ENCODE measurements around the gene MEGF11. TPM values are rescaled to one million over a fixed set of nuclear protein-coding genes. Genes with fewer than 3 reads are reported as not detected.

The MEGF11 gene
- total RNA-seq, 4 donors from 2014 or later: 0.87 to 7.3 (median 4.9) TPM

DNA sequence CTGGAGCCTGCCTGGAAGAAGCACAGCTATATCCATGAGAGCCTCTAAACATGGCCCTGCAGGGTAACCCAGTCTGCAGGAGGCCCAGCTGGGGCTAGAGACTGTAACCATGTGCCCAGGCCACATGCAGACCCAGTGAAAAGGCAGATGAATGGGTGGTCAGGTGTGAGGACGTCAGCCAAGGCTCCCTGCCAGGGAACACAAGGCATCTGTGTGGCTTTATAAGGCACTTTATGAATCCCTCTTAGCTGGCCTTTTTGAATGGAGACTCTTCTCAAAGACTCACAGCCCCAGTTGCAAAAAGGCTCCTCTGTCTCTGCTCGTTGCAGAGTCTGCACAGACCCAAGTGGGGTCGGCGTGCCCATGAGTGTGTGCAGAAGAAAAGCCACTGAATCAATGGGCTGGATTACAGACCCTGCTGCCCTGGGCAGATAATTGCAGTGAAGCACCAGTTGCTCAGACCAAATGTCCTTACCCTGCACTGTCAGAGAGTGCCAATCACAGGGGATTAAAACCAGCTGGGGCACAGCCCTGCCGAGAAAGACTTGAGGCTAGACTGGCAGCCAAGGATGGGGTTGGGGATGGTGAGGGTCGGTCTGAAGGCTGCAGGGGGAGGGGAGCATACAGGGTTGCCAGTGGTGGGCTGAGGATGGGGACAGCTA is 230.1 kb downstream of the MEGF11 start:
- H3K4me1 ChIP-seq: peaks cover 0 to 3% (median 0%) of the 10 kb centered on the region in 4 donors
- H3K4me3 ChIP-seq: no peak overlapping the region
- WGBS, 2 donors: 24 to 37% methylated on average over 6 of the region's 6 CpGs
- no peaks in the 10 kb centered on the region for H3K36me3 ChIP-seq
- no peak overlapping the region for H3K27ac ChIP-seq
- DNase-seq (ENCODE audit: low spot score in 2 of 2): no peak
- peaks cover 0 to 24% of the 10 kb centered on the region in 2 donors for H3K27me3 ChIP-seq
- TF ChIP-seq POLR2A (IDR thresholded peaks at IDR 0.05) (no peak), CTCF (IDR thresholded peaks at IDR 0.05) (no peak), EP300 (IDR thresholded peaks at IDR 0.05) (no peak)
- H3K9me3 ChIP-seq: no peaks in the 10 kb centered on the region

GRCh38 chr15:66022163-66022525 is 231.4 kb downstream of the MEGF11 start:
- Histone ChIP-seq H3K4me1 (peaks cover 0 to 3% (median 0%) of the 10 kb centered on the region in 4 donors), H3K27ac (no peak overlapping the region), H3K9me3 (no peaks in the 10 kb centered on the region), H3K27me3 (peaks cover 0 to 20% of the 10 kb centered on the region in 2 donors), H3K36me3 (no peaks in the 10 kb centered on the region), H3K4me3 (no peak overlapping the region)
- no peak for TF ChIP-seq POLR2A (IDR thresholded peaks at IDR 0.05)
- no peak for TF ChIP-seq CTCF (IDR thresholded peaks at IDR 0.05)
- TF ChIP-seq EP300 (IDR thresholded peaks at IDR 0.05): no peak
- 83 to 89% methylated on average over 3 of the region's 3 CpGs for WGBS, 2 donors
- DNase-seq (ENCODE audit: low spot score in 2 of 2): no peak

GRCh38 chr15:66021496-66022162 is 231.9 kb downstream of the MEGF11 start:
- peaks cover 0 to 3% (median 0%) of the 10 kb centered on the region in 4 donors for H3K4me1 ChIP-seq
- no peak overlapping the region for H3K4me3 ChIP-seq
- H3K36me3 ChIP-seq: no peaks in the 10 kb centered on the region
- no peak for DNase-seq (ENCODE audit: low spot score in 2 of 2)
- no peak overlapping the region for H3K27ac ChIP-seq
- H3K27me3 ChIP-seq: peaks cover 0 to 20% of the 10 kb centered on the region in 2 donors
- no peaks in the 10 kb centered on the region for H3K9me3 ChIP-seq
- TF ChIP-seq POLR2A (IDR thresholded peaks at IDR 0.05) (no peak), CTCF (IDR thresholded peaks at IDR 0.05) (no peak), EP300 (IDR thresholded peaks at IDR 0.05) (no peak)
- 77 to 83% methylated on average over 7 of the region's 7 CpGs for WGBS, 2 donors

DNA sequence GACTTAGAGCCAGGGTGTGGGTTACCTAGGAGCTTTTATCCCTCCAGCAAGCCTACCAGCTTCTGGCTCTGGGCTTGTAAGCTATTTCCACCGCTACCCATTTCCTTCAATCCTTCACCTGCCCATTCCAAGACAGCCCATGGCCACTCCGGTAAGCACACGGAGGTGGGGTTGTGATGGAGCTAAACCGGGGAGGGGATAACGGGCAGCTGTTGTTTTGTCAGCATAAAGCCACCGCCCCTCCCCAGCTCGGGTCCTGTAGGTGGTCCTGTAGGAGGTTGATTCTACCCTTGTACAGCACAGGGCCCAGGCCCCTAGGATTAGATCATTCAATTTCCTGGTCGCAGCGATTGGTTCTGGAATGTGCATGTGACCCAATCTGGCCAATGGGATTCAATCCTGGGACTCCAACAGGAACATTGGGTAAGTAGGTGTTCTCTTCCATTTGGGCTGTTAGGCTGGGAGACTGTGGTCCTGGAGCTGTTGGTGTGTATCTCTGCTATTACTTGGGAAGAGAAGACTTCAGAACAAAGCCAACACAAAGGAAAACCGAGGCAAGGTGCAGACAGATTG is 233.6 kb downstream of the MEGF11 start:
- Histone ChIP-seq H3K27ac (no peak overlapping the region), H3K36me3 (no peaks in the 10 kb centered on the region), H3K4me1 (peaks cover 0 to under 1% (median 0%) of the 10 kb centered on the region in 4 donors), H3K9me3 (peaks cover 0 to 10% (median 0%) of the 10 kb centered on the region in 4 donors), H3K4me3 (no peak overlapping the region), H3K27me3 (peaks cover 0 to 8% of the 10 kb centered on the region in 2 donors)
- WGBS, 2 donors: 77 to 84% methylated on average over 10 of the region's 10 CpGs
- DNase-seq (ENCODE audit: low spot score in 2 of 2): no peak
- TF ChIP-seq POLR2A (IDR thresholded peaks at IDR 0.05) (no peak), EP300 (IDR thresholded peaks at IDR 0.05) (no peak), CTCF (IDR thresholded peaks at IDR 0.05) (no peak)

DNA sequence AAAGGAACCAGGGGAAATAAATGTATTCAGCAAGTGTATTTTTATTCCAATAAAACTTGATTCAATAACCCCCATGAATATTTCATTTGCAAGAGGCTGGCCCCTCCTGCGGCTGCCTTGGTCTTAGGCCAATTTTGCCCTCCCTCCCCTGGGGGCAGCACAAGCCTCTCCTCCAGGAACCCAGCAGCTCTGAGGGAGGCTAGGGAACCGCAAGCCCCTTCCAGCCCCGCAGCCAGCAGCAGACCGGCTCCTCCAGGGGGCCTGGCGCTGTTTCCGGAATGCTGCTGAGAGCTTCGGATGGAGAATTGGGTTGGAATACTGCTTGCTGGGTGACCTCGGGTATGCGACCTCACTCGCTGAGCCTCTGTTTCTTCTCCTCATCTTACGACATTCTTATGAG is 234.2 kb downstream of the MEGF11 start:
- no peaks in the 10 kb centered on the region for H3K4me1 ChIP-seq
- TF ChIP-seq CTCF (IDR thresholded peaks at IDR 0.05): no peak
- no peak for TF ChIP-seq POLR2A (IDR thresholded peaks at IDR 0.05)
- no peak for TF ChIP-seq EP300 (IDR thresholded peaks at IDR 0.05)
- peaks cover 0 to 16% (median 0%) of the 10 kb centered on the region in 4 donors for H3K9me3 ChIP-seq
- peaks cover 0 to 4% of the 10 kb centered on the region in 2 donors for H3K27me3 ChIP-seq
- WGBS, 2 donors: 35 to 48% methylated on average over 11 of the region's 11 CpGs
- no peaks in the 10 kb centered on the region for H3K36me3 ChIP-seq
- no peak overlapping the region for H3K27ac ChIP-seq
- H3K4me3 ChIP-seq: no peak overlapping the region
- DNase-seq (ENCODE audit: low spot score in 2 of 2): no peak
